IPS-18a (cell line): ENCODE measurements around the gene KCNQ1.

ENCODE experiments used
- H3K27ac ChIP-seq: one replicate; pipeline ENCODE4 v1.5.1; 2013; ENCODE audit warnings: low read length
- H3K27me3 ChIP-seq: one replicate; pipeline ENCODE4 v1.6.1; 2013; ENCODE audit warnings: mild to moderate bottlenecking, low read length; ENCODE audit not compliant: control insufficient read depth, insufficient read depth
- H3K36me3 ChIP-seq: one replicate; pipeline ENCODE4 v1.6.1; 2013; ENCODE audit warnings: low read depth, low read length; ENCODE audit not compliant: control insufficient read depth
- H3K4me1 ChIP-seq: one replicate; pipeline ENCODE4 v1.6.1; 2013; ENCODE audit warnings: low read depth, low read length; ENCODE audit not compliant: control insufficient read depth
- H3K4me3 ChIP-seq: one replicate; pipeline ENCODE4 v1.5.1; 2013; ENCODE audit warnings: low read length
- H3K9ac ChIP-seq: one replicate; pipeline ENCODE4 v1.6.1; 2013; ENCODE audit warnings: mild to moderate bottlenecking, low read length, moderate library complexity
- H3K9me3 ChIP-seq: one replicate; pipeline ENCODE4 v1.6.1; 2013; ENCODE audit warnings: low read depth, low read length; ENCODE audit not compliant: control insufficient read depth

KCNQ1 gene

DNA sequence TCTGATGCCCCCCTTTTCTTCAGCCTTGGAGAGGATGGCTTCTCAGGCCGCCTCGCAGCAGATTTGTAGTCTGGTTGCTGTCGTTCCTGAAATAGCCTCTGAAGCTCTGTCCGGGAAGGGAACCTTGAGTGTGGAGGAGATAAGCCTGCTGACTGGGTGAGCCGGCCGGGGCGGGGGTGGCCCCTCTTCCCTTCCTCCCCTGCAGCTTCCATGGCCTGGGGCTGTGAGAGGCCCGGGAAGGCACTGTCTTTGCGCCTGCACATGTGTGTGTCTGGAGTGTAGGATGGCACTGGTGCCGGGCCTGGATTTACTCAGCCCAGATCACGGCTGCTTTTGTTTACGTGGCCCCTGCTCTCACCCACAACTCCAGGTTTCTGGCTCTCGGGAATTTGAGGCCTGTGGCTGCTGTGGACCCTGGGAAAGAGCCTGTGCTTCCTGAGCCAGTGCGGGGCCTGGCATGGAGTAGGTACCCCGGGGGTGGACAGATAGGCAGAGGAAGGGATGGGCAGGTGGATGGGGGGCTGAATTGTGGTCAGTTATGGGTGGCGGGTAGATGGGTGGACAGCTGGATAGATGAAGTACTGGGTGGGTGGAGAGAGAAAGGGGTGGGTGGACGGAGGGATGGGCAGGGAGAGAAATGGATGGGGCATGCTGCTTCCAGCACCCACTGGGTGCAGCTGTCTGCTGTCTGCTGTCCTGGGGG, 16.6 kb downstream of the KCNQ1 start:
- Histone ChIP-seq H3K27ac (no peak overlapping the region), H3K27me3 (peaks cover 19% of the 10 kb centered on the region), H3K4me3 (no peak overlapping the region), H3K36me3 (no peaks in the 10 kb centered on the region), H3K9ac (no peak overlapping the region), H3K4me1 (no peaks in the 10 kb centered on the region), H3K9me3 (no peaks in the 10 kb centered on the region)

DNA sequence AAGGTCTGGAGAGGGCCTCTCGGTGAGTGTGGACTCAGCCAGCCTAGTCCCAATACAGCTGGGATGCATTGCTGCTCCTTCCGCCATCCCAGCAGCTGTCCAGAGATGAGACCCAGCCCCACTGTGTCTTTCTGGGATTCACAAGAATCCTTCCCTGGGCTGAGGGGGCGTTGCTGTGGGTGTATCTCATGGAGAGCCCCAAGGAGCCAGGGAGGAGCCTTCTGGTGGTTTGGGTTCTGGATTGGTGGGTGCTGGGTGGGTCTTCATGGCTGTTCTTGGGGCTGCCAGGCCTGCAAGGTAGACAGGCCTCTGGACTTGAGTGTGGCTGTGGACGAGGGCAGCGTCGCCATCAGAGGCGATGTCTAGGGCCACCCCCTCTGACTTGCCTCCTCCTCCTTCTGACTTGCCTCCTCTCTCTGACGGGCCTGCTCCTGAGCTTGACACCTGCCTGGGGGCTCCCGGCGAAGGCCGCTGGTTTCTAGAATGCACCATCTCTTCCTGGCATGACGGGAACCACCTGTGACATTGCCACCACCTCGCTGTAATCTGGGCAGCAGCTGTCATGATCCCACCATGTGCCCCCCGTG, 17.2 kb downstream of the KCNQ1 start:
- no peaks in the 10 kb centered on the region for H3K4me1 ChIP-seq
- no peaks in the 10 kb centered on the region for H3K36me3 ChIP-seq
- H3K9ac ChIP-seq = no peak overlapping the region
- peaks cover 19% of the 10 kb centered on the region for H3K27me3 ChIP-seq
- no peaks in the 10 kb centered on the region for H3K9me3 ChIP-seq
- no peak overlapping the region for H3K4me3 ChIP-seq
- no peak overlapping the region for H3K27ac ChIP-seq

GRCh38 chr11:2462543-2462985, 17.8 kb downstream of the KCNQ1 start:
- H3K27me3 ChIP-seq = peaks cover 17% of the 10 kb centered on the region
- H3K4me3 ChIP-seq = no peak overlapping the region
- H3K9me3 ChIP-seq = no peaks in the 10 kb centered on the region
- H3K9ac ChIP-seq = no peak overlapping the region
- H3K4me1 ChIP-seq = no peaks in the 10 kb centered on the region
- no peak overlapping the region for H3K27ac ChIP-seq
- no peaks in the 10 kb centered on the region for H3K36me3 ChIP-seq

DNA sequence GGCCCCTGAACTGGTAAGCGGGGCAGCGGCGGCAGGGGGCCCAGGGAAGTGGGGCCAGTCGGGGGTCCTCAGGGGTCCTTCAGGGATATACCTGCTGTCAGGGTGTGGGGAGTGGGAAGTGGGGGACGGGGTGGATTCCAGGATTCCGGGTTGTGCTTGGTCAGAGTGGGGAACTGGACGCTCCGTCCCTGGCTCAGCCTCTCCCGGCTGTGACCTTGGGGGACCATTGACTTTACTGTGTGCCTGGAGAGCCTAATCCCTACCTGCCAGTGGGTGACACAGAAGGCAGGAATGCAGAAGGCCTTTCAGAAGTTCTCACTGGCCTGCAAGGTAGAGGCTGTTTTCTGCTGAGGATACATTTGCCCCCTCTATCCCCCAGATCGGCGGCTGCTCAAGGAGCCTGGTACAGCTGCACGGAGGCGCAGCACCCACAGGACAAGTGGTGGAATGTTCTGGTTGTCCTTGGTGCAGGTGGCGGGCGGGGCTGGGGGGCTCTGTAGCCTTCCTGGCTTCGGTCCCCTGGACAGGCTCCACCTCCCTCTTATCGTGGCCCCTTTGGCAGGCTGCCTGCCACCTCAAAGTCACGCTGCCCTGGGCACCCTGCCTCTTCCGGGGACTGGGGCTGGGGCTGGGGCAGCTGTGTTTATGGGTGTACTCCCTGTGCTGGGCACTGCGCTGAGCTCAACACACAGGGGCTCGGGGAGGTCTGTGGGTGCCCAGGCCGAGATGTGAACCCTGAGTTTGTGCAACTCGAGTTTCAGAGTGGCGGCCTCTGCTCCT, 18.4 kb downstream of the KCNQ1 start:
- H3K27ac ChIP-seq = no peak overlapping the region
- peaks cover 11% of the 10 kb centered on the region for H3K27me3 ChIP-seq
- H3K36me3 ChIP-seq = no peaks in the 10 kb centered on the region
- H3K9ac ChIP-seq = no peak overlapping the region
- H3K4me3 ChIP-seq = no peak overlapping the region
- no peaks in the 10 kb centered on the region for H3K9me3 ChIP-seq
- H3K4me1 ChIP-seq = no peaks in the 10 kb centered on the region

DNA sequence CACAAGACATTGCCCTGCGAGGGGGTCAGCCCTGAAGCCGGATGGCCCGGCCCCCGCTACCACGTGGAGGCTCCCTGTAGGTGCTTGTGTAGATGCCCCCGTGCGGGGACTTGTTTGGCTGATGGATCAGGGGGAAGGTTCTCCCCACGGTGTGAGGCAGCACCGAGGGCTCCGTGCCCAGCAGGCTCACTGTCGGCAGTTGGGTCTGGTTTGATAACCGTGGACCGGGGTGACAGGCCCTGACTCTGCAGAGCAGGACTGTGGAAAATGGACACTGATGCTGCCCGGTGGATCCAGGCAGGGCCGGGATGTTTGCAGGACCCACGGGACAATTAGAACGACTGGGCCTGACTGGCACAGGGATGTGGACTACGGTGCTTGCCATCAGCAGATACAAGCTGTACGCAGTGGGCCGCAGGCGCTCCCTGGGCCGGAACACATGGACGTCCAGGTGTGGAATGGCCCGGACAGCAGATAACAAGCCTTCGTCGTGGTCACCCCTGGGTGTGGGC, 19.0 kb downstream of the KCNQ1 start:
- no peak overlapping the region for H3K4me3 ChIP-seq
- H3K36me3 ChIP-seq = no peaks in the 10 kb centered on the region
- H3K27me3 ChIP-seq = peaks cover 10% of the 10 kb centered on the region
- no peak overlapping the region for H3K9ac ChIP-seq
- no peaks in the 10 kb centered on the region for H3K4me1 ChIP-seq
- no peaks in the 10 kb centered on the region for H3K9me3 ChIP-seq
- H3K27ac ChIP-seq = no peak overlapping the region

GRCh38 chr11:2464451-2465165, 19.8 kb downstream of the KCNQ1 start:
- no peaks in the 10 kb centered on the region for H3K4me1 ChIP-seq
- H3K9me3 ChIP-seq = no peaks in the 10 kb centered on the region
- no peak overlapping the region for H3K27ac ChIP-seq
- no peaks in the 10 kb centered on the region for H3K36me3 ChIP-seq
- no peak overlapping the region for H3K9ac ChIP-seq
- no peak overlapping the region for H3K4me3 ChIP-seq
- H3K27me3 ChIP-seq = peaks cover 7% of the 10 kb centered on the region

DNA sequence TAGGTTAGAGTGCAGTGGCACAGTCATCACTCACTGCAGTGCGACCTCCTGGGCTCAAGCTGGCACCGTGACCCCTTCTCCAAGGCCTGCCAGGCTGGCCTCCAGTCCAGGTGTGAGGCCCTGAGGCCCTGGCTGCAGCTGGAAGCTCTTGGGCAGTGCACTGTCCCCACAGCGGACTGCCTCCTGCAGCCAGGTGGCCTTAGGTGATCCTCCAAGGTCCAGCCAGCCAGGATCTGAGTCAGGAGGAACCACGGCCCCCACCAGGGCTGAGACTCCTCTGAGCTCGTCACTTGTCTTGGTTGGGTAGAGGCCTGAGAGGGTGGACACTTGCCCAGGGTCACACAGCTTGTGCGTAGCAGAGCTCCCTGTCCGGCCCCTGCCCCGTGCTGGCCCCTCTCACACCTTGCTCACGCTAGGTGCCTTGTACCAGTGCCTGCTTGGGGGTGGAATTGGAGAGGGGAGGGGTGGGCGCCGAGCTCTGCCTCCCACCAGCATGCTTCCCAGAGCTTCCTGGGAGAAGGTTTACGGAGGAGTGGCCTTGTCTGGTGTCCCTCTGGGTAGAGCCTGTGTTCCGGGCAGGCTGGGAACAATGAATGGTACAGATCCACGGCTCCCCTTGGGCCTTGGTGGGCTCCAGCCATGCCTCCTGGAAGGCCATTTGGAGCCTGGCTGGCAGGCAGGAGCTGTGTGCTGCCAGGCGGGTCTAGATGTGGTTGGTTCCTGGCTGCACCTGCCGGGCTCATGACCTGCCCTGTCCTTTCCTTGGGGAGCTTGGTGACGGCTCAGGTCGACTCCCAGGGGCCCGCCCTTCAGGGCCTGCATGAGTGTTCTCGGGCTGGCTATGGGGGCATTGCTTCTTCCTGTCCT, 20.6 kb downstream of the KCNQ1 start:
- Histone ChIP-seq H3K9ac (no peak overlapping the region), H3K27me3 (peaks cover 12% of the 10 kb centered on the region), H3K36me3 (no peaks in the 10 kb centered on the region), H3K4me1 (no peaks in the 10 kb centered on the region), H3K27ac (no peak overlapping the region), H3K4me3 (no peak overlapping the region), H3K9me3 (no peaks in the 10 kb centered on the region)

DNA sequence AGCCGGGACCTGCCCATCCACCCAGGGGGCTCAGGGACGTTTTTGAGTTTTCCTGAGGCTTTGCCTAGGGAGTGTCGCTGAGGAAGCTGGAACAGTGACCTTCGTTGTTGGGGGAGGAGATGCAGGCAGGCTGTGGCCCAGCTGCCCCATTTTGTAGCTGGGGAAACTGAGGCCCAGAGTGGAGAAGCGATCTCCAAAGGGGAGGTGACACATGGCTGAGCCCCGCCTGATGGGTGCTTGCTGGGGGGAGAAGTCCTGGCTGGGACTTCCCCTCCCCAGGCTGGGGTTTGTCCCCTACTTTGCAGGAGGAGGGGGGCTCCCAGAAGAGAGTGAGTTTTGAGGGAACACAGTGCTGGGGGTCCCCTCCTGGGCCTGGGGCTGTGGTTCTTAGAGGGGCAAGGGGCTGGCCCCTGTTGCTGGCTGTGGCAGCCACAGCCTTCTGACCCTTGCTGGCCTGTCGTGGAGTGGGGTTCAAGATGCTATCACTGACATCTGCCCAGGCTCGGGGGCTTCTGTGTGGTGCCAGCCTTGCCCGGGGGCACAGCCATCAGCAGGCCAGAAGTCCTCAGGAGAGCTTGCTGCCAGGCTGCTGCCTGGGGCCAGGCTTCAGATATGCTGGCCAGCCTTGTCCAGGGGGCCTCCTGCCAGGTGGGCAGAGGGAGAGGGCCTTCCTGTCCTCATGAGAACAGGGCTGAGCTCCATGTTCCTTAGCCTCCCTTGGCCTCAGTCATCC, 21.4 kb downstream of the KCNQ1 start:
- Histone ChIP-seq H3K27ac (no peak overlapping the region), H3K4me3 (no peak overlapping the region), H3K4me1 (no peaks in the 10 kb centered on the region), H3K9me3 (no peaks in the 10 kb centered on the region), H3K36me3 (no peaks in the 10 kb centered on the region), H3K9ac (no peak overlapping the region), H3K27me3 (peaks cover 19% of the 10 kb centered on the region)

DNA sequence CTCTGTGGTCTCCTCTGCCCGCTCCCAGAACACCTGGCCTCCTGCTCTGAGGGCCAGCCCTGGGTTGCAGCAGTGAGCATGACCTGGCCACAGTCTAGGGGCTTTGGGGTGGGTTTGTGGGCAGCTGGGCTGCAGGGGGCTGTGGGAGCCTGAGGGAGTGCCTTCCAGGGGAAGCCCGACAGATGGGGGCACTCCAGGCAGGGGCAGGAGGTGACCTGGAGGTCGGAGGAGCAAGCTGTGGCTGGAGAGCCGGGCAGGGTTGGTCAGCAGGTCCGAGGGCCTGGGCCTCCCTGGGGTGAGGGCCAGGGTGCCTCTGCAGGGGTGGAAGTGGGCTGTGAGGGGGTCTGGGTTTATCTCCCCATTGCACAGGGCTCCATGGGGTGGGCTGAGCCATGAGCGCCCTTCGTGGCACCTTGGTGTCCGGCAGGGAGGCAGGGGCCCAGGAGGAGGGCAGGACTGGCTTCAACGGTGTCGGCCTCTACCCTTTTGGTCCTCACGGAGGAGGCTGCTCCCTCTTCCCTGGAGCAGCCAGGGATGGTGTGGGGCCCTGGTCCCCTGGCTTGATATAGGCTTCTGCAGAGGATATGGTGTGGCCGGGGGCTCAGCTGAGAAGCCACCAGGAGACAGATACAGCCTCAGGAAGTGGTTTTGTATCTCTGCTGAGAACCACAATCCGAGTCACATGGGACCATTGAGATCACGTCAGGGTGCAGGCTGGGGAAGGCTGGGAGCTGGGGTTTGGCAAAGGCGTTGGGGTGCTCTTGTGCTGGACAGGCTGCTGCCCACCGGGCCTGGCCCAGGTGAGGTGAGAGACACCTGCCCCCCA, 22.3 kb downstream of the KCNQ1 start:
- Histone ChIP-seq H3K36me3 (no peaks in the 10 kb centered on the region), H3K9ac (no peak overlapping the region), H3K9me3 (no peaks in the 10 kb centered on the region), H3K27me3 (peaks cover 21% of the 10 kb centered on the region), H3K4me1 (no peaks in the 10 kb centered on the region), H3K27ac (no peak overlapping the region), H3K4me3 (no peak overlapping the region)

GRCh38 chr11:2467695-2468055, 22.9 kb downstream of the KCNQ1 start:
- H3K36me3 ChIP-seq = no peaks in the 10 kb centered on the region
- H3K27ac ChIP-seq = no peak overlapping the region
- H3K9ac ChIP-seq = no peak overlapping the region
- peaks cover 21% of the 10 kb centered on the region for H3K27me3 ChIP-seq
- no peaks in the 10 kb centered on the region for H3K9me3 ChIP-seq
- H3K4me1 ChIP-seq = no peaks in the 10 kb centered on the region
- H3K4me3 ChIP-seq = no peak overlapping the region
